ENCODE data around the gene RAB1A.
"Not testable (repeated sequence)": the region's sequence is repeated elsewhere in the genome, so short reads cannot be mapped to it uniquely, and the experiment has no call there.

The RAB1A gene

DNA sequence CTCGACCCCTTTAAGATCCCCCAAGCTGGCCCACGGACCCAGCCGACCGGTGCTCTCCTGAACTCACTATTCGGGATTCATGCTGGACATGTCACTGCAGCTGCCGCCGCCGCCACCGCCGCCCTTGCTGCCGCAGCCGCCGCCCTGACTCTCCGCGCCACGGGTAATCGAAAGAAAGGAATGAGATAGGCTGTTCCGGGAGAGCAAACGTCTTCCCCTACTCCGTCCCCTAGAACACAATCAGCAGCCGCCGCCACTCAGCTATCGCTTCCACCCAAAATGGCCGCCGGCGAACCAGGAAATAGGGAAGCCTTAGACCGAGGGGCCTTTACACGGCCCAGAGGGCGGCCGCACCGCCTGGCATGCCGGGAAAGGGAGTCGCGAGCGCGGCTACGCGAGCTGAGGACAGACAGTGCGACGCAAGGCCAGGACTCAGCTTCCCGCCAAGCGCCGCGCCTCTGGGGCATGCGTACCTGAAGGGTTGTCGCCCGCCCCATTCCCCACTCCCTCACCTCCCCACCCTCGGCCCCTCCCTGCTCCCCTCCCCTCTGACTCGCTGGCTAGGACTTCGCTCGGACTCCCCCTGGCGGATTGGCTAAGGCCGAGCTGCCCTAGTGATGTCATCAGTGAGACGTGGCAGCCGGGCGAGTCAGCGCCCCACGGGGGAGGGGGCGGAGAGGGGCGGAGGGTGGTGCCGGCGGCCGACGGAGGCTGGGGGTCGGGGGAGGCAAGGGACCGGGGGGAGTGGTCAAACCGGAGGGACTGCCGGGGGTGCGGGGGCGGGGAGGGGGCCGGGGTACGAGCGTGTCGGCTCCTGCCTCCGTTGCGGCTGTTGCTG, at the start of gene RAB1A:
TSS of gene RAB1A (minus strand) at position 281 of the 838 bp plus-strand sequence. CDS start at position 90, 191 bp downstream.
- peak; percentile 100 for DNase-seq (ENCODE audit: low read depth)

DNA sequence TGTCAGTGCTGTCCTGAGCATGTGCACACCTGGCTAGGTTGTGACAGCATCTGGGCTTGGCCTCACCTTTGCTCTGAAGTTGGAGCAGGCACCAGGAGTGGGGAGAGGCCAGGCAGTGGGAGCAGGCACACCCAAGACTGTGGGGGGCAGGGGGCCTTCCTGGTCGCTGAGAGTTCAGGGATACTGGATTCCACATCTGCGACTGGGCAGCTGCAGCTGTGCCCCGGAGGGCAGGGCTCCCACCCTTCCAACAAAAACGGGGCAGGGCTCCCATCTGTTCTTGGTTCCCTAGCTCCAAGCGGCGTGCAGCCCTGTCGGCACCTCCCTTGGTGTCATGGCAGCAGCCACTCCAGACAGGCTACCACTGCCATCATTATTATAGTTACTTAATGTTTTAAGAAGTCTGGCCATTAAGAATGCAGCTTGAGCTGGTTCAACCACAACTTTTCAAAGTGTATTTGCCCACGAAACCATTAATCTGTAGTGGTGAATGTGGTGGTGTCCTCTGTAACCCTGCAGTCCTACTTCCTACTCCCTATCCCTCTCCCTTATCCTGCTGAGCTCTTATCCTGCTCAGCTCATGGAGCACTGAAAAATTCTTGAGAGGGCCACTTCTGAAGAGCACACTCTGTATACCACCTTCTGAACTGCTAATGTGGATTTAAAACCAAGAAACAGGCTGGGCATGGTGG, 48.0 kb upstream of the RAB1A start:
- no peak for DNase-seq (ENCODE audit: low read depth)

DNA sequence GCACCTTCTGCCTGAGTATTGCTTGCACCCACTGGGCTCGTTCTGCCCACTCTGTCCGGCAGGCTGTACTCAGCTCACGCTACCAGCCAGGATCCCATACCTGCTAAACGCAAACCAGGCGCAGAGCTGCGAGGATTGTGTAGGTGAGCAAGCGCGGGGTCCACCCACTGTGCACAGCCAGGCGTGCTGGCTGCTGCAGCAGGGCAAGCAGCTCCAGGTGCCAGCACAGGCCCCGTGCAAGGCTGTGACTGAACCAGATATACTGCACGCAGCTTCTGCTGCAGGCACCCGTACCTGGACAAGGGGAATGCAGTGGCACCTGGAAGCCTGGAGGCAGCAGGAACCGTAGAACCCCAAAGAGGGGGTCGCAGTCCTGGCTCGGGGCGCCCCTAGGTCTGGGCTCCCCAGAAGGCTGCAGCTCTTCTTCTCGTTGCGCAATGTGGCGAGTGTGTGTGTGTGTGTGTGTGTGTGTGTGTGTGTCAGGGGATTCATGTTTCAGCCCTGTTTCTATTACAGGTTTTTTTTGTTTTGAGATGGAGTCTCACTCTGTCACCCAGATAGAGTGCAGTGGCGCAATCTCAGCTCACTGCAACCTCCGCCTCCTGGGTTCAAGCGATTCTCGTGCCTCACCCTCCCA, 46.1 kb upstream of the RAB1A start:
- DNase-seq (ENCODE audit: low read depth), result no peak

DNA sequence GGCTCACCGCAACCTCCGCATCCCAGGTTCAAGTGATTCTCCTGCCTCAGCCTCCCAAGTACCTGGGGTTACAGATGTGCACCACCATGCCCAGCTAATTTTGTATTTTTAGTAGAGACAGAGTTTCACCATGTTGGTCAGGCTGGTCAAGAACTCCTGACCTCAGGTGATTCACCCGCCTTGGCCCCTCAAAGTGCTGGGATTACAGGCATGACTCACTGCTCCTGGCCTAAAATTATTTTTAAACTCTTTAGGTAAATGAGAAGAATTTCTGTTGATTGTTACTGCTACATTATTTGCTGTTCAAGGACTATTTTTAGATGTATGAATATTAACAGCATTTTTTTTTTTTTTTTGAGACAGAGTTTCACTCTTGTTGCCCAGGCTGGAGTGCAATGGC, 44.1 kb upstream of the RAB1A start:
- not testable (repeated sequence) for DNase-seq (ENCODE audit: low read depth)

DNA sequence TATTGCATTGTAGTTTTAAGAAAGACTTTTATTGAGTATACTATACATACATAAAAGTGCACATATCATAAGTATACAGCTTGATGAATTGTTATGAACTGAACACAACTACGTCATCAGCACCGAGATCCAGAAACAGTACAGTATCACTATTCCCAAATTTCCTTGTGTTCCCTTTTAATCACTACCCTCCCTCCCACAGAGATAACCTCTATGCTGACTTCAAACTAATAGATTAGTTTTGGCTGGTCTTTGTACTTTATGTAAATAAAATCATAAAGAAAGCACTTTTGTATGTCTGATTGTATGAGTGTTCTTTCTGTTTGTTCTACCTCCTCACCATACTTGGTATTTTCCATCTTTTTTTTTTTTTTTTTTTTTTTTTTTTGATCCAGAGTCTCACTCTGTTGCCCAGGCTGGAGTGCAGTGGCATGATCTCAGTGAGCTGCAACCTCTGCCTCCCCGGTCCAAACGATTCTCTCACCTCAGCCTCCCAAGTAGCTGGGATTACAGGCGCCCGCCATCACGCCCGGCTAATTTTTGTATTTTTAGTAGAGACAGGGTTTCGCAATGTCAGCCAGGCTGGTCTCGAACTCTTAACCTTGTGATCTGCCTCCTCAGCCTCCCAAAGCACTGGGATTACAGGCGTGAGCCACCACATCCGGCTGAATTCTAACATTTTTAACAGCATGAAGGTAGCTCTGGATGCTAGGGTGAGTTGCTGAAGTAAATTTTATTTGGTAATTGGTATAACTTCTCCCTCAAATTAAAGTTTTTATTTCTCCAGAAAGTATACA, 43.3 kb upstream of the RAB1A start:
- DNase-seq (ENCODE audit: low read depth), result no peak

DNA sequence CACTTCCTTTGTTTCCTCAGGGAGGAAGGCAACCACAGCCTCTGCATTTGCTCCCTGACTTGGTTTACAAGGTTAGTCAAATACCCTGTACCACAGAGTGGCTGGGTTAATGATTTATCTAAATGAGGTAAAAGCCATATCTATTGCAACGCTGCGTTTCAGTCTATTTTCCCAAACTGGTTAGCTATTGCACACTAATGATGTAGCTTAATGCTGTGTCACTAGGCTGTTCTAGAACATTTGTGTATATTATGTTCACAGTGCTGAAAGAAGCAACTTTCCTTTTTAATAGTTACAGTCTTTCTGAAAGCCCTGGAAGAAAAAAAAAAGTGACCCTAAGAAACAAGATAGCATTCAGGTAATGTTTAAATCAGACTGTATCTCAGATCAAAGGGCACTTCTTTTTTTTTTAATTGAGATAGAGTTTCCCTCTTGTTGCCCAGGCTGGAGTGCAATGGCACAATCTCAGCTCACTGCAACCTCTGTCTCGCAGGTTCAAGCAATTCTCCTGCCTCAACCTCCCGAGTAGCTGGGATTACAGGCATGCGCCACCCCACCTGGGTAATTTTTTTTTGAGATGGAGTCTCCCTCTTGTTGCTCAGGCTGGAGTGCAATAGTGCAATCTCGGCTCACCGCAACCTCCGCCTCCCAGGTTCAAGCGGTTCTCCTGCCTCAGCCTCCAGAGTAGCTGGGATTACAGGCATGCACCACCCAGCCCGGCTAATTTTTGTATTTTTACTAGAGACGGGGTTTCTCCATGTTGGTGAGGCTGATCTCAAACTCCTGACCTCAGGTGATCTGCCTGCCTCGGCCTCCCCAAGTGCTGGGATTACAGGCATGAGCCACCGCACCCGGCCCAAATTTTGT, 40.9 kb upstream of the RAB1A start:
- not testable (repeated sequence) for DNase-seq (ENCODE audit: low read depth)

DNA sequence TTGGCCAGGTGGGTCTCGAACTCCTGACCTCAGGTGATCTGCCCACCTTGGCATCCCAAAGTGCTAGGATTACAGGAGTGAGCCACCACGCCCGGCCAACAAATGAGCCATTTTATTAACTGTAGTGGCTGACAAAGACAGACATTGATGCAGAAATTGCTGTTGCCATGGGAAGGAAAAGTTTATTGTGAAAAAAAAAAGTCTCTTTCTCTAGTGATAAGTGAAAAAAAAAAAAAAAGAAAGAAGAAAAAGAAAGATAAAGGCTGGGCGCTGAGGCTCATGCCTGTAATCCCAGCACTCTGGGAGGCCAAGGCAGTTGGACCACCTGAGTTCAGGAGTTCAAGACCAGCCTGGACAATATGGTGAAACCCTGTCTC, 39.8 kb upstream of the RAB1A start:
- DNase-seq (ENCODE audit: low read depth), result no peak

DNA sequence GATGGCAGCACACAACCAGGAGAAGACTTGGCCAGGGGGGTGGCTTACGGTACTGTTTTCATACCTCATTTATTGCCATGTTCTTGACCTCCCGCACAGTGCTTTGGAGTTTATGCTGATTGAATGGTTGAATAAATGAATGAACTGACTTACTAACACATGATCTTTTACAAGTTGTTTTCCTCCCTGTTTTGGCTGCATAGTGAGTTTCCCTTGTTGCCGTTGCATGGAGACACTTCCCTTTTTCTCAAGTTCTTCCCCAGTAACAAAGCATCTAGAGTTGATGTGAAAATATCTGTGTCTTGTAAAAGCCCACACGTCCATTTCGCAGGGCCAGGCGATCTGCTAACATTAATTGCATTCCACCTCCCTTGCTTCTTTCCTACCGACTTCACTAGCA, 35.7 kb upstream of the RAB1A start:
- no peak for DNase-seq (ENCODE audit: low read depth)

DNA sequence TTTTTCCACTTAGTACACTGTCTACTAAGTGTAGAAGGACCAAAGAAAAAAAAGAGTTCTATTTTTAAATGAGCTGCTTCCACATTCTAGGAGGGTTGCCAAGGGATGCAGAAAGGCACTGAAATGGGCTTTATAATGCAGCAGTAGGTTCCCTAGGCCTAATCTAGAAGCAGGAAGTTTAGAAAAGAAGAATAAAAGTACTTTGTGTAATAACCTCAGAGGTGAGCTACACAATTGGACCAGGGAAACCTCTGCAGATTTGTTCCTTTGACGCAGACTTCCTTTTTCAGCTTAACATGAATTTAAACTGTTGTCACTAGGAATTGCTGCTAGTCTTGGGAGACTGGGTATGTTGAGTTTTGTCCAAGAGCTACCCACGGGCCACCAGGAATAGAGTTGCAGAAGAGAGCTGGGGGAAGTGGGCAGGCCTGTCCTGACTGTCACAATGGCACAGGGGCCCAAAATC, 34.6 kb upstream of the RAB1A start:
- no peak for DNase-seq (ENCODE audit: low read depth)

DNA sequence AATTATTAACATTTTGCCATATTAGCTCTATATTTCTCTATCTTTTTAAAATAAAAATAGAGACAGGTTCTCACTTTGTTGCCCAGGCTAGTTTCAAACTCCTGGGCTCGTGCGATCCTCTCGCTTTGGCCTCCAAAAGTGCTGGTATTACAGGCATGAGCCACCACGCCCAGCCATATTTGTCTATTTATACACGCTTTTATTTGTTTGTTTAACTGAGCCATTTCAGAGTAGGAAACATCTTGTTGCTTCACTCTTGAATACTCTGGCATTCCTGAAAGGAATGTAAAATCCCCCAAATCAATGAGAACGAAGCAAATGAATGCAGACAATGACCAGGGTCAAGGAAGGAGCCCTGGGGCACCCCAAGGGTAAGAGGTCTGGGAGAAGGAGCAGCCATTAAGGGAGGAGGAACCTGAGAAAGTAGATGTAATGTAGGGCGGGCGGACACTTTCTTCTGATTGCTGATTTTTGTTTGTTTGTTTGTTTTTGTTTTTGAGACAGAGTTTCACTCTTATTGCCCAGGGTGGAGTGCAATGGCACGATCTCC, 31.7 kb upstream of the RAB1A start:
- DNase-seq (ENCODE audit: low read depth), result no peak

DNA sequence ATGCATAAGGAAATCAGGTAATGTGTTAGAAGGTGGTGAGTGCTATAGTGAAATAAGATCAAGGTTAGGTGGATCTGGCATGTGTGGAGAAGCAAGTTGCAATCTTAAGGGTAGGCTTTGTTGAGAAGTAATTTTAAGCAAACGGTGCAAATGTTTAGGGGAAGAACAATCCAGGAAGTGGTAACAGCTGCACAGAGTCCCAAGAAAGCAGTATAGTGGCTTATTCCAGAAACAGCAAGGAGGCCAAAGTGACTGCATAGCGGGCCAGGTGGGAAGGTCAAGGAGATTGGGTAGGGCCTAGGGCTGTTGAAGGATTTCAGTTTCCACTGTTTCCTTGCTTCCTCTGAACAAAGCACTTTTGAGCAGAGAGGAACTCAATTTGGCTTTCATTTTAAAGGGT, 30.0 kb upstream of the RAB1A start:
- no peak for DNase-seq (ENCODE audit: low read depth)

DNA sequence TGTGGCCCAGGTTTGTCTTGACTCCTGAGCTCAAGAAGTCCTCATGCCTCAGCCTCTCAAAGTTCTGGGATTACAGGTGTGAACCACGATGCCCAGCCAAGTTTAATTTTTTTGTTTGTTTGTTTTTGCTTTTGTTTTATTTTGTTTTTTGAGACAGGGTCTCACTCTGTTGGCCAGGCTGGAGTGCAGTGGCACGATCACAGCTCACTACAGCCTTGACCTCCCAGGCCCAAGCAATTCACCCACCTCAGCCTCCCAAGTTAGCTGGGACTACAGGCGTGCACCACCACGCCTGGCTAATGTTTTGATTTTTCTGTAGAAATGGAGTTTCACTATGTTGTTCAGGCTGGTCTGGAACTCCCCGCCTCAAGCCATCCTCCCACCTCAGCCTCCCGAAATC, 29.4 kb upstream of the RAB1A start:
- DNase-seq (ENCODE audit: low read depth), result no peak

DNA sequence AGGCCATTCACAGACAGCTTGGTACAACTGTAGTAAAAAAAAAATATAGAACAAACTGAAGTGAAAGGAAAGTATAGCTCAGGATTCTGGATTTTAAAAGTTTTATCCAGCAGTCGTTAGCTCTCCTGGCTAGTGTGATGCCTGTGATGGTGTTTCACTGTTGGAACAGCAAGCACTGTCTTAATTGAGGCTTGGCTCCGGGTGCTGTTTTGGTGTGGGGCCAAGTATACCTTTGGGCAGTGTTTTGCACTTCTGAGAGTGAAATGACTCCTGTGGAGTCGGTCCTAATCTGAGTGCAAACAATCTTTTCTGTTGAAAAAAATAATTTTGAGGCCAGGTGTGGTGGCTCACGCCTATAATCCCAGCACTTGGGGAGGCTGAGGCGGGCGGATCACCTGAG, 28.7 kb upstream of the RAB1A start:
- DNase-seq (ENCODE audit: low read depth), result no peak

DNA sequence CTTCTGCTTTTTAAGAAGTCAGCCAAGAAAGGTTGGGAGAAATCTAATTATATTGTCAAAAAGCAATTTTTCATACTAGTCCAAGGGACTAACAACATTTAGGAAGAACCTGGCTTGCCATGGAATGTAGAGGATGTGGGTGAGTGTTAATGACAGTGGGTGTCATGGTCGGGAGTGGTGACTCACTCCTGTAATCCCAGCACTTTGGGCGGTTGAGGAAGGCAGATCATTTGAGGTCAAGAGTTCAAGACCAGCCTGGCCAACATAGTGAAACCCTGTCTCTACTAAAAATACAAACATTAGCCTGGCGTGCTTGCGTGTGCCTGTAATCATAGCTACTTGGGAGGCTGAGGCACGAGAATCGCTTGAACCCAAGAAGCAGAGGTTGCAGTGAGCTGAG, 27.9 kb upstream of the RAB1A start:
- not testable (repeated sequence) for DNase-seq (ENCODE audit: low read depth)

DNA sequence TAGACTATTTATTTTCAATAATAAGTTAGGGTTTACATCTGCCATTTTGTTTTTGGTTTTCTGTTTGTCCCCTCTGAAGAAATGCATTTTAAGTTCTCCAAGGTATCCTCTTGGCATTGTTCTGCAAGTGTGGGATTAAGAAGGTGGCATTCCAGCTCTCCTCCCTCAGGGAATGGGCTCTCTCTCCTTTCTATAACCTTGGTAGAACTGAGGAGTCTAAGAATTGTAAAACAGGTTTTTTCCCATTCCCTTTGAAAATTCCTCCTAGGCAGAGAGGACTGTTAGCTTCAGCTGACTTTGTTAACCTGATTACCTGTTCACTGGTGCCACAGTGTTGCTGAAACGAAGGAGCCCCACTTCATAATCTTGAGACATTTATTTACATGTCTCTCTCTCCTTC, 26.1 kb upstream of the RAB1A start:
- no peak for DNase-seq (ENCODE audit: low read depth)

DNA sequence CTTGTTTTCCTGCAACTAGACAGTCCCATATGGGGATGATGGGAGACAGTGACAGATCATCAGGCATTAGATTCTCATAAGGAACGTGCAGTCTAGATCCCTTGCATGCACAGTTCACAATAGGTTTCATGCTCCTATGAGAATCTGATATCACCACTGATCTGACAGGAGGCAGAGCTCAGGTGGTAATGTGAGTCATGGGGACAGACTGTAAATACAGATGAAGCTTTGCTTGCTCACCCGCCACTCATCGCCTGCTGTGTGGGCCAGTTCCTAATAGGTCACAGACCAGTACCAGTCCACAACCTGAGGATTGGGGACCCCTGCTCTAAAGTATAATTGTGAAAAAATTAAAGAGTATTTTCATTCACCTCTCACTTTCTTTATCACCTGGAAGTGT, 23.6 kb upstream of the RAB1A start:
- no peak for DNase-seq (ENCODE audit: low read depth)

DNA sequence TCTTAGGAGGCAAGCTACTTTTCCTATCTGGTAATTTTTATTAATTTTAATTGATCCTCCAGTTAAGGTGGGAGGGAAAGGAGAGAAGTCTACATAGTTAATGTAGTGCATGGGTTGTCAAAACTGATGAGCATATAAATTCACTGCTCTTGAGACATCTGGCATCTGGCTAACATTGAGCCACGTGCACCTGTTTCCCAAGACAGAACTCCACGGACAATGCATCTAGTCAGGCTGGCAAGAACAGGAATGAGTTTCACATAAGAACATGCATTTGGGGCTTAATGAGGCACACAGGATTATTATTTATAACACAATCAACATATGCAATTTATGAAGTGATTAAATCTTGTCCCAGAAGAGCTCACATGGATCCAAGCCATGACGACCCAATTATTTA, 16.2 kb upstream of the RAB1A start:
- no peak for DNase-seq (ENCODE audit: low read depth)

DNA sequence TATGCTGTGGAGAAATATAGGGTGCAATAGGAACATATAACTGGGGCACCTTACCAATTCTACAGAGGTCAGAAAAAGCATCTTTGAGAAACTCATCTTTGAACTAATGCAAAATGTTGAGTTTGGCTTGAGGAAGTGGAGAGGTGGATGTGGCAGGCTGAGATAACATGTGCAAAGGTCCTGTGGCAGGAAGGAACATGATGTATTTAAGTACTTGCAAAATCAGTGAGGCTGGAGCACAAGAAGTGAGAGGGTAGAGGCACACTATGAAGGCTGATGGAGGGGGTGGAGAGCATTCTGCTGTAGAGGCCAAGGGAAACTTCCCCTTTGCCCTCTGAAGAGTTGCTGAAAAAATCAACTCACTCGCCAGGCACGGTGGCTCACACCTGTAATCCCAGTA, 14.7 kb upstream of the RAB1A start:
- DNase-seq (ENCODE audit: low read depth), result no peak

DNA sequence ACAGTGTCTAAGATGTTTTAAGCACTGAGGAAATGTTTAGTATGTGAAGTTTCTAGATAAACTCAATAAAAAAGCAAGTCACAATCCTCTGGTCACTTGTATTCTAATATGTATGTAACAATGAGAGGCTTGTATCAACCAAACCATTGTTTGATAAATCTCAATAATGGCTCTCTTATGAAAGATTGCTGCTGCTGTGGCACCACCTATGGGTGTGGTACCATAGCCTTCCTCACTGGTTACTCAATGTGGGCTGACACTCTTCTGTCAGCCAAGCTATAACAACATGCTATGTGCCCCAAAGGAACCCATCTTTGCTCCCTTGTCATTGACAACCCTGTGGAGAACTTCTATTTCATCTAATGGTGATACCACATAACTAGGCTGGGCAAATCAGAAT, 12.6 kb upstream of the RAB1A start:
- DNase-seq (ENCODE audit: low read depth), result no peak

DNA sequence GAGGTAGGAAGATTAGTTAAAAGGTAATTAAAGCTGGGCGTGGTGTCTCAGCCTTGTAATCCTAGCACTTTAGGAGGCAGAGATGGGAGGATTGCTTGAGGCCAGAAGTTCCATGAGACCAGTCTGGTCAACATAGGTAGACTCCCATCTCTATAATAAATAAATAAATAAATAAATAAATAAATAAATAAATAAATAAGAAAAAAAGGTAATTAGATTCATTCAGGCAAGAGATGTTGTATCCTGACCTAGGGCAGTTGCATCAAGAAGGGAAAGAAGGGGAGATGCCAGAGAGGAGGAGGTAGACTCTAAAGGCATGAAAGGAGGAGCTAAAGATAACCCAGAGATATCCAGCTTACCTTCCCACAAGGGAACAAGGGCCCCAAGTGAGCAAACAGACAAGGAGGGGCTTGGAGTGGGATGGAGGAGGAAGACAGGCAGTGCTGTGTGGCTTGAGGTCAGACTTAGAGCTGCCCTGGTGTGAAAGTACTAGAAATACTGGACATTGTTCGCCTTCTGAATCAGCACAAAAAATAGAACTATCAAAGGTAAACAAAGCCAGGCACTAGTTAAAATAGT, 7.4 kb upstream of the RAB1A start:
- DNase-seq (ENCODE audit: low read depth), result no peak

DNA sequence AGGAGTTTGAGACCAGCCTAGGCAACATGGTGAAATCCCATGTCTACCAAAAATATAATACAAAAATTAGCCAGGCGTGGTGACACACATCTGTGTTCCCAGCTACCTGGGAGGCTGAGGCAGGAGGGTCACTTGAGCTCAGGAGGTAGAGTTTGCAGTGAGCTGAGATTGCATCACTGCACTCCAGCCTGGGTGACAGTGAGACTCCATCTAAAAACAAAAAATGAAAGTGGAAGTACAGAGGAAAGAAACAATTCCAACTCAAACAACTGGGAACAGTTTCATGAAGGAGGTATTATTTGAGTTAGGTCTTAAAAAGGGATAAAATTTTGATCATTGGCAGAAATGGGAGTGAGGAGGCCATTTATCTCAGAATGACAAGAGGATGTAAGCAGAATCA, 6.3 kb upstream of the RAB1A start:
- no peak for DNase-seq (ENCODE audit: low read depth)
